GM18508 (cell line): Measurements from ENCODE around the gene CSN1S1.
"Not testable (repeated sequence)": the region's sequence is repeated elsewhere in the genome, so short reads cannot be mapped to it uniquely, and the experiment has no call there.

Experiments used
- ATAC-seq: cut with Tn5 transposase; IDR thresholded peaks from one replicate; pipeline ENCODE4 v1.9.1; 2021; ENCODE audit warnings: moderate number of reproducible peaks; ENCODE audit not compliant: insufficient read depth, unreplicated experiment

CSN1S1 gene, protein sequence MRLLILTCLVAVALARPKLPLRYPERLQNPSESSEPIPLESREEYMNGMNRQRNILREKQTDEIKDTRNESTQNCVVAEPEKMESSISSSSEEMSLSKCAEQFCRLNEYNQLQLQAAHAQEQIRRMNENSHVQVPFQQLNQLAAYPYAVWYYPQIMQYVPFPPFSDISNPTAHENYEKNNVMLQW

DNA sequence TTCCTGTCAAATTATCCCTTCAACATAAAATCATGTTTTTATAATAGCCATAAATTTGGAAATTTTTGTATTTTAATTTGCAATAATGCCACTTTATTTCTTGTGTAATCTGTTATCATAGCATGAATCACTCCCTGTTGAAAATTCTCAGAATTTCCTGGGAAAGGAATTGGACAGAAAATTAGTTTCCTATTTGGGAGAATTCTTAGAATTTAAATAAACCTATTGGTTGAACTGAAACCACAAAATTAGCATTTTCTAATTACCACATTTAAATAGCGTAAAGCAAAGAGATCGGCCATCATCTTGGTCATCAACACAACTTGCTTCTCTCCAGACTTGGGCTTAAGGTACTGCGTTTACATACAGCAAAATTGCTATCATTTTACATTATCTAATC lies at the start of gene CSN1S1:
Gene CSN1S1 (plus strand): TSS at position 301 of the 400 bp plus-strand sequence. CDS start 1,488 bp downstream, outside the sequence.
- ATAC-seq = no peak

- peak; percentile 76 for ATAC-seq
These were observed 49.6 kb upstream of the CSN1S1 start for GRCh38 chr4:69881173-69881773.

DNA sequence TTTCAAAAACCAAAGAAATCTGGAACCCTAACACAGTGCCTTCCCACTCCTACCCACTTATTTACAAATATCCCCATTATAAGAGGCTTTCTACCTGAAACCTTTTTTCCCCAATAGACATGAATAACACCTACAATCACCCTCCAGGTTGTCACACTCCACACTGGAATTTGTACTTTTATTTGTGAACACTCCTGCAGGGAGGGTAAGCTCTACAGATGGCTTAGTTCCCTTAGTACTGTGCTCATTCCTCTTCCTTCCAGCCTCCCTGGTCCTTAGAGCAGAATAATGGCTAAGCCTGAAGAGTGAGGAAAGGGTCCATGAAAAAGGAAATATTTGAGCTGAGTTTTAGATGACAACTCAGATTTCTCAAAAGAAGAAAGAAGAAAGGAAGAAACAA lies 48.7 kb upstream of the CSN1S1 start:
- no peak for ATAC-seq

GRCh38 chr4:69888336-69888735 lies 42.5 kb upstream of the CSN1S1 start:
- no peak for ATAC-seq

- ATAC-seq = no peak
These were observed 36.7 kb upstream of the CSN1S1 start for GRCh38 chr4:69894186-69894585.

DNA sequence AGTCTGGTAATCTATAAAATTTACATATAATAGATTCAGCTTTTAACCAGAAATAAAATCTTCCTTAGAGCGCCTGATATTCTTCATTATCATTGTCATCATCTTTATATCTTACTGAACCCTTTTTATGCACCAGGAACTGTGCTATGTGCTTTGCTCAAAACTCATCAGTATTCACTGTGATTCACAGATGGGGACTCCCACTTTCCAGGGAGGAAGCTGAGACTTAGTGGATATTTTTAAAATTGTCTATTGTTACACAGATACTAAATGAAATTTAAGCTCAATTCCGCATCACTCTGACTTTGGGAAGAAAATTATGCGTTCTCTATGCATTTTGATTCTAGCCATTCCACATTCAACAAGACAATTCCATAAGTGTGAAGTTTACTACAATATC lies 36.1 kb upstream of the CSN1S1 start:
- no peak for ATAC-seq

DNA sequence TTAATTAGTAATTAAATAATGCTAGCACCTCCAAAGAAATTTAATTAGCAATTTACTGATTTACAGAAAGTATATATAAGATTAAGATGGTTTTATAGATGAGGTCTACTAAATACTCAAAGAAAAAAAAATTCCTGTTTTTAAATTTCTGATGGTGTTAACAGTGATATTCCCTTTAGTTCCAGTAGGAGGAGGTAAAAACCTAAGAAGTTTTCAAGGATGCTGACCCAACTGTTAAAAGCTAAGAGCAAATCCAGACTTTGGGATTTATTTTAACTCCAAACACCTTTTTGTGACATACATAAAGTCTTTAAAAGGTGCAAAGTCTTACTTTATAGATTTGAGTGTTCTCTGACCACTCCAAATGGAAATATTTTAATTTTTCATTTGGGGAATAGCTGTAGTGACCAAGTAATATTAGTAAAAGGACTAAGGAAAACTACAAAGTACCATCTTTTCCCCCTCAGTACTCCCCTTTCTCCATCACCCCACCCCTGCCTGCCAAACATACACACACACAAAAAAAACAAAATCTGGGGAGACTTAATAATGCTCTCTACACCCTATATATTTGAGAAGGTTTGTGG lies 34.2 kb upstream of the CSN1S1 start:
- no peak for ATAC-seq

DNA sequence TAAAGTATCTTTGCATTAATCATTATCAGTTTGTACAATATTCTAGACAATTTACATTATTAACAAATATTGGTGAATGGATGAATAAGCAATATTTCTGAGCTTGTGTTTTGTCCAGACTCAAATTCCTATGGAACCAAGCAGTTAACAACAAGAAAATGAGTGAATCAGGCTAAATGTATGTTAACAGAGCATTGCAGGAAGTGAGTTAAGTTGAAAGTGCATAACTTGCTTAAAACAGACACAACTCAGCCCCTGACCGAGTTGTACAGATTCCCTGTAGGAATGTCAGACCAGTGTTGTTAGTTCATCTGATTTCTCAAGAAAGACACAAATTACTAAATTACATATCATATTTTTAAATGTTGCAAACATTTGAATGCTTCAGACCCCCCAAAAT lies 23.7 kb upstream of the CSN1S1 start:
- ATAC-seq = no peak

DNA sequence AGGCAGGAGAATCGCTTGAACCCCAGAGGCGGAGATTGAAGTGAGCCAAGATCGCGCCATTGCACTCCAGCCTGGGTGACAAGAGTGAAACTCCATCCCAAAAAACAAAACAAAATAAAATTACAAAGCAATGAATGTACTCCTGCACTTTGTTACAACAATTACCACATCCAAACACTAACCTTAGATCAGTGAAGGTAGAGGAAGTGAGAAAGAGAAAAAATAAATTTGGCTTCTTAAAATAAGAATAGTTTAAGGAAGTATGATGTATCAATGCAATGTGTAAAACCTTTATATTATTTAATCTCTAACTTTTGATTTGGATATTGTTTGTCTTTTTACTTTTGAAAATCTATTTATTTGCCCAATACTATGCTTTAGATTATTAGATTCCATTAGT lies 21.7 kb upstream of the CSN1S1 start:
- ATAC-seq = no peak

- peak; percentile 90 for ATAC-seq
These were observed 20.7 kb upstream of the CSN1S1 start for GRCh38 chr4:69910016-69910782.

- ATAC-seq = no peak
These were observed 10.0 kb upstream of the CSN1S1 start for GRCh38 chr4:69920874-69921273.

GRCh38 chr4:69923782-69924410 lies 7.0 kb upstream of the CSN1S1 start:
- not testable (repeated sequence) for ATAC-seq

GRCh38 chr4:69934150-69934549 lies 3.3 kb downstream of the CSN1S1 start:
- ATAC-seq = no peak

DNA sequence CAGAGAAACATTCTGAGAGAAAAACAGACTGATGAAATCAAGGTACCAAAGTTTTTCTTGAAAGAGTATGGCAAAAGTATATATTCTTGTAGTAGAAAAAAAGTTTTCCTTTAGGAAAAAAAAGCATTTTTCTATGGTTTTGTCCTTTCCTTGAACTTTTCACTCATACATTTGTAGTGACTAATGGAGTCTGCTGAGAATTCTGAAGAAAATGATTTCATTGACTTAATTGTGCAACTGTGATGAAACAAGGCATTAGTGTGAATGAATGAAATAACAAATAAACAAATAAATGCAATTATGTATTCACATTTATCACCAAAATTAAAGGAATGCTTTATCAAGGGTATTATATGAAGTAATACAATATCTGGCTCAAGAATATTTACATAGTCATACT lies 5.7 kb downstream of the CSN1S1 start:
- no peak for ATAC-seq

DNA sequence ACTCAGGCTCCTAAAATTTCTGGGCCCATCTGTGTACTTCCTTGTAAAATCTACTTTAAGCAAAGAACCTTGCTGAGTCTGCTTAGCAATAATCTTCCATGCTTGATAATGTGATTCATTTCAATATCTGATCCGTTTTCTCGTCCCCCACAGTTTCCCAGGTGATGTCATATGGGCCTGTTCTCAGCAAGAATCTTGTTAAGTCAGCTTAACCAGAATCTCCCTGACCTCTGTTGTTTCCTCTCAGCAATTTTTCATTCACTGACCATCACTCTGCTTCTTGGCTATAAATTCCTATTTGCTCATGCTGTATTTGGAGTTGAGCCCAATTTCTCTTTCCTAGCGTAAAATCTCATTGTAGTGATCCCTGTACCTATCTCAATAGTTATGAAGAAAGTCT lies 20.7 kb downstream of the CSN1S1 start:
- no peak for ATAC-seq

DNA sequence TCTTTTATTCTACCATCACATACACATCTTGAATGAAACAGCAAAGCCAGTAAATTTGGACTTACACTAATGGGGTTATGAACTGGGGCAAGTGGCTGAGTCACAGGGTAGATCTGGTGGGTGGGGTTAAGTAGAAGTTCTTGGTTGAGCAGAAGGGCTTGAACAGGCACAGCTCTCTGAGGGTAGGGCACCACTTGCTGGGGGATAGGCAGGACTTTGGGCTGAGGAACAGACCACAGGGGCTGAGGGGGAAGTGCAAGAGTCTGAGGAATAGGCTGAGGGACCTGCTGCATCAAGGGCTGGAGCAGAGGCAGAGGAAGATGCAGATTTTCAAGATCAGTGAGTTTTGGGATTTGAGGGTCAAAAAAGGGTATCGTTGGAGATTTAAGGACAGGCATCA lies 26.3 kb downstream of the CSN1S1 start:
- ATAC-seq = no peak

DNA sequence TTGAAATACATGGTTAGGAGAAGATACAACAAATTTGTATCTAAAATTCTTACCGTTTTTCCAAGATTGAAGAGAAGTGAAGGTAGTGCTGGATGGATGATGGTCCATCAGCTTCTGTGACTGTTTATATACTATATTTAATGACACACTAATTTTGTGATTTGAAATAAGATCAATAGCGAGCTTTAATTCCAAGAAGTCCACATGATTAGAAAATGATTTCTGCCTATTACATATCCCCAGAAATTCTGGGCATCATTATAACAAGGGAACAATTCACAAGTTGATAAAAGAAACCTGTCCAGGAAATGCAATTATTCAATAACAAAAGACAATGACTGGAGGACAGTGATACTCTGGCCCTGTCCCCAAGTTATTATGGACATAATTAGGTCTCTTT lies 34.8 kb downstream of the CSN1S1 start, which contains the start of gene CSN2:
Gene CSN2 (minus strand): TSS at position 101 of the 400 bp plus-strand sequence. CDS start 4,733 bp downstream, outside the sequence.
- no peak for ATAC-seq

GRCh38 chr4:69970071-69970470 lies 39.2 kb downstream of the CSN1S1 start:
- no peak for ATAC-seq

DNA sequence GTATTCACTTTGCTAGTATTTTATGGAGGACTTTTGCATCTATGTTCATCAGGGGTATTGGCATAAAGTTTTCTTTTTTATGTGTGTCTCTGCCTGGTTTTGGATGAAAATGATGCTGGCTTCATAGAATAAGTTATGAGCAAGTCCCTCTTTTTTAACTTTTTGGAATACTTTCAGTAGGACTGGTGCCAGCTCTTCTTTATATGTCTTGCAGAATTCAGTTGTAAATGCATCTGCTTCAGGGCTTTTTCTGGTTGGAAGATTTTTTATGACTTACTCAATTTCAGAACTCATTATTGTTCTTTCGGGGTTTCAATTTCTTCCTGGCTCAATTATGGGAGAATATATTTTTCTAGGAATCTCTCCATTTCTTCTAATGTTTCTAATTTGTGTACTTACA lies 43.8 kb downstream of the CSN1S1 start:
- ATAC-seq = no peak

DNA sequence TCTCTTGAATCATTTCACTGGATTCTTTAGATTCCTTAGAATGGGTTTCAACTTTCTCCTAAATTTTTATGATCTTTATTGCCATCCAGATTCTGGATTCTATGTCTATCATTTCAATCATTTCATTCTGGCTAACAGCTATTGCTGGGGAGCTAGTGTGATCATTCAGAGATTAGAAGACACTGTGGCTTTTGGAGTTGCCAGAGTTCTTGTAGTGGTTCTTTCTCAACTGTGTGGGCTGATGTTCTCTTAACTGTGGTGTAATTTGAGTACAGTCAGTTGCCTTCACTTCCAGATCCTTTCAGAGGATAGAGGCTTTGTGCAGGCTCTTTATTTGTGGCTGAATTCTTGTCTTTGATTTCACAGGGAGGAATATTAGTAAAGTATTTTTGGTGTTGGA lies 46.7 kb downstream of the CSN1S1 start:
- no peak for ATAC-seq

- no peak for ATAC-seq
These were observed 53.2 kb downstream of the CSN1S1 start for GRCh38 chr4:69984030-69984443.
